ENCODE measurements around the gene DSC3. TPM values are rescaled to one million over a fixed set of nuclear protein-coding genes. Genes with fewer than 3 reads are reported as not detected.
"Not testable (repeated sequence)": the region's sequence is repeated elsewhere in the genome, so short reads cannot be mapped to it uniquely, and the experiment has no call there.

DSC3 gene
- polyA plus RNA-seq, 1 donor, result 2.5 TPM

DNA sequence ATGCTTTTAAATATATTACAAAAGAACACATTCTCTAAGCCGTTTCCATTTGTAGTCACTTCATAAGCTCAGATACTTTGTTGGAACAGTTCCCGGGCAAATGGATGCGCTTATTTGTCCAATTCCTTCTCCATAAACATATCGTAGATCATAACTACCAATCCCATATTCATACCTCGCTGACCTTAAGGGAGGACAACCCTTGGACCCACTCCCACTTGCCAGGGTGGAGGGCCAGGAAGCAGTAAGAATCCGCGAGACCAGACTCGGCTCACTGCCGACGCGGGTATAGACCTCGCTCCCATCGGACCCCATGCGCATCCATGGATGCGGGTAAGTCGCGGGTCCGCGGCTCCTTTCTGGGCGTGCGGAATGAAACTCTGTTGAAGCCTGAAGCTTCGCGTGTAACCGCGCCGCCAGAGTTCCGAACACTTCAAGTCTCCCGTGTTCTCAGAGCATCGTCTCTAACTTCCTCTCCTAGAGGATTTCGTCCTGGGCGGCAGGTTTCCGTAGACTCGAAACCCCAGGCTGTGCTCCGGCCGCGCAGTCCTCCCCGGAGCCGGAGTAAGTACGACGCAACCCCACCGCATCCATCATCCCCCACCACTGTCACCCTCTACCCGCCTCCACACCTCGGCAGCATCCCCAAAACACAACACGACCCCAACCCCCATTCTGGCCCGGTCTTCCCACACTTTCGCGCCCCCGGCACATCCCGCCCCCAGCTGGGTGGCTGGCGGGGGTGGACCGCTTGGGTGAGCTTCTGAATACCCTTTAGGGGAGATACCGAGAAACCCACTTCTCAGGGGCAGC is 1.1 kb downstream of the DSC3 start:
- peak; percentile 30 for DNase-seq

DNA sequence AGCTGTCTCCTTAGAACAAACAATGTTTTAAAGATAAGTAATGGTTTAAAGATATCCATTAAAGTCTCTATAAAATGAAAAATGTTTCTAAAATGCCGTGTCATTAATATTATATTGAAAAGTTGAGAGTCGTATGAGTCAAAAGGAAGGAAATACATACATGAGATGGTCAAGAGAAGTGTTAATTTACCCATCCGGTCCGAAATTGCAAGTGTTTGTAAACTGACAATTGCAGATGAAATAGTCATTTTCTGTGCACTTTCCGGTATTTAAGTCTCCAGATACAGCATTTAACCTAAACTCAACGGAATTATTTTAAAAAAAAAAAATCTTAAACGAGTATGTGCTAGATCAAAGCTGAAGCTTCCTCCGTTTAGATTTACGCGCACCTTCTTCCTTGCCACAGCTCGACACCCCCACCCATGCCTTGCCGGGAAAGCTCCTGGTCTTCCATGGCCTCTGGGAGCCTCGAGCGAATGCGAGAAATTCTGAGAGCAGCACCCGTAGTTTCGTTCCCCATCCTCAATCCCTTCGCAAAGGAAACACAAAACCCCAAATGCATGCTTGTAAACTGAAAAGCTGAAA is 1.8 kb downstream of the DSC3 start:
- peak; percentile 58 for DNase-seq

DNA sequence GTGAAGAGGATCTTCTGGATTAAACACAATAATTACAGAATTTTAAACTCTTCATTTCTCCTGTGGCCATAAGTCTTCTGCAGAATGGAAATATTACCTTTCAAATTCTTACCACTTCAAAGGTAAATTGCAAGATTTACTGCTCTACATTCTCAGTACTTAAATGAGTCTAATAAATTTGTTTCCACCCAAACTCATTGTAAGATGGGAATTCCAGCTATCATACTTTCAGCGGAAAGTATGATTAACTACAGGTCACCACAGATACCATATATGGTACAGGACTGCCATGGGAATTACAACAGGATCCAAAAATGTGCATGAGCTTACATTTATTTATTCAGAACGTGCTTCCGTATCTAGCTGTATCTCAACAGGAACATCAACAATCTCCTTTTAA is 3.1 kb downstream of the DSC3 start:
- DNase-seq, result no peak

DNA sequence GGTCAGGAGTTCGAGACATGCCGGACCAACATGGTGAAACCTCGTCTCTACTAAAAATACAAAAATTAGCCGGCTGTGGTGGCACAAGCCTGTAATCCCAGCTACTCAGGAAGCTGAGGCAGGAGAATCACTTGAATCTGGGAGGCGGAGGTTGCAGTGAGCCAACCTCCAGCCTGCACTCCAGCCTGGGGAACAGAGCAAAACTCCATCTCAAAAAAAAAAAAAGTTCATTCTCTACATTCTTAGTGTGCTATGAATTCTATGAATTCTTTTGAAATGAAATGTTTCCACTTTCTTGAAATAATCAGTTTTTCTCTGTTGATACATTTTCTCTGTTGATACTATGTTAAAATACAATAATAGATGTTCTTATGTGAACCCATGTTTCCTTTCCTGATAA is 4.9 kb downstream of the DSC3 start:
- not testable (repeated sequence) for DNase-seq

DNA sequence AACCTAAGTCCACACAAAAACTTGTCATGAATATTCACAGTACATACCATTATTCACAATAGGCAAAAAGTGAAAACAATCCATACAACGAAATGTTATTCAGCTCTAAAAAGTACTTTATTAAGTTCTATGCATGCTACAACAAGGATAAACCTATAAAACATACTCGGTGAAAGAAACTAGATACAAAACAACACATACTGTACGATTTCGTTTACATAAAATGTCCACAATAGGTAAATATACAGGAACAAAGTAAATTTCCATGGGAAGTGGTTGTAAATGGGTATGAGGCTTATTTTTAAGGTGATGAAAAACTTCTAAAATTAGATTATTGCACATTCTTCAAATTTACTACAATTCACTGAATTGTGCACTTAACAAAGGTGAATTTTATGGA is 8.0 kb downstream of the DSC3 start:
- DNase-seq, result no peak

DNA sequence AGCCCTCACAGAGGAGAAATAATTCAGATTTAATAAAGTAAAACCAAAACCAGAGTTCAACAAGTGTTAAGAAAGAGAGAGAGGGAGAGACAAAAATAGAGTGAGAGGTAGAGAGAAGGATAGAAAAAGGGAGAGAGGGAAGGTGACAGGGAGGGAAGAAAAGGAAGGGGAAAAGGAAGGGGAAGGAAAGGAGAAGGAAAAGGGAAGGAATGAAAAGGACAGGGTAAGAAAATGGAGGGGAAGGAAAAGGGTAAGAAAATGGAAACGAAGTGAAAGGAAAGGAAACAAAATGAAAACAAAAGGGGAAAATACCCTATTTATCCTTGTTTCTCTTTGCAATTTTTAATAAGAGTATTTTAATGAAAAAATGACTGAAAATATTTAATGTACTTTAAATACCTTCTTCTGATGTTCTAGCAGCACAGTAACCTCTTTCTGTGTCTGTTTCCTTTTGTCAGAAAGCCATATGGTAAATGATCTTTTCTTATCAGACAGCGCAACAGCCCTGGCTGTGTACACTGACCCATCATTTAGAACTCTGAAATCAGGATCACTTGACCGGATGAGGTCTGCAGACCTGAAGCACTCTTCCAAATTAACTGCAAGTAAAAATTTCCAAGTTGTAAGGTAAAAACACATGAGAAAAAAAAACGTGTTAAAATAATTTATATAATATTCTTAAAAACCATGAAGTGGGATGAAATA is 11.8 kb downstream of the DSC3 start:
- DNase-seq, result no peak

DNA sequence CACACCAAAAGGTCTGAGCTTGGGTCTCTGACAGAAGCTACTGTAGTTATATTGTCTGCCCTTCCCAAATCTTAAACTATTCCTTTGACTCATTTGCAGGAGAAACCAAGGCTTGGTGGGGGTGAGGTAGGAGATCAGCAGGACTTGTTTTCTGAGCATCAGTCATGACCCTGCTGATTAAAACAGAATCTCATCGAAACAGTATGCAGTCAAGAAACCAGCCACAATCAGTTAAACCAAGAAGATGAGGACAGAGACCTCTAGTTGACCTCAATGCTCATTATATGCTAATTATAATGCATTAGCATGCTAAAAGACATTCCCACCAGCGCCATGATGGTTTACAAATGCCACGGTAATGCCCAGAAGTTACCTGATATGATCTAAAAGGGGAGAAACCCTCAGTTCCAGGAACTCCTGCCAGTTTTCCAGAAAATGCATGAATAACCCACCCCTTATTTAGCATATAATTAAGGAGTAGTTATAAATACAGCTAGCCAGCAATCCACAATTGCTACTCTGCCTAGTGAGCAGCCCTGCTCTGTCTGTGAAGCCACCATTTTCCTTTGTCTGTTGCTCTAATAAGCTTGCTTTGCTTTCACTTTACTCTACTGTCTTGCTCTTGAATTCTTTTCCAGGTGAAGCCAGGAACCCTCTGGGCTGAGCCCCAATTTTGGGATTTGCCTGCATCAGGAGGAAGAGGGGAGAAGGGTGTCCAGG is 26.7 kb downstream of the DSC3 start:
- DNase-seq, result no peak

DNA sequence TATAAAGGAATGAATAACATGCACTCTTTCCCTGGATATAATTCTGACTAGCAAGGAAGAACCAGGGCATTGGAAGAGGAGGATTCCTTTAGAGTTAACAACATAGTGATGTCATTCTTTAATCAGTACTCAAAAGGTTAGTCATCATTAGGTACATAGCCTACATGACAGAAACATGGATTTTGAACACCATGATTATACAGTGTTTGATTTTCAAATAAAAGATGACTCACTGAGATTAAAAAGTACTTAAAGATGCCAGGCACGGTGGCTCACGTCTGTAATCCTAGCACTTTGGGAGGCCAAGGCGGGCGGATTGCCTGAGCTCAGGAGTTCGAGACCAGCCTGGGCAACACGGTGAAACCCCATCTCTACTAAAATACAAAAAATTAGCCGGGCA is 31.1 kb downstream of the DSC3 start:
- not testable (repeated sequence) for DNase-seq

DNA sequence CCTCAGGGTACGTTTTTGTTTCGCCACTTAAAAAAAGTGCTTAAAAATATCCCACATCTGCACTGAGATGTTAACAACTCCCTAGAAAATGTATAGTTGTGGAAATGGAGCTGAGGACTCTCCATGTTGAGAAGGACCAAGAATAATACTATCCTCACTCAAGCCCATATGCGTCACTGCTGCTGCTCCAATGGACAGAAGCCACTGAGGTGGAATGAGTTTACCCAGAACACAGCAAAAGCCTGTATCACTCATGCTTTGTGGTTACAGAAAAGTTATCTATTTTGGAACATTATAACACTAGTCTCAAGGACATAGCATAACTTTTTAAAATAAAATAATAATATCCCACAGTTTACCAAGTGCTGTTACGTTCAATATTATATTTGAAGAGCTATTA is 31.9 kb downstream of the DSC3 start:
- DNase-seq, result no peak

DNA sequence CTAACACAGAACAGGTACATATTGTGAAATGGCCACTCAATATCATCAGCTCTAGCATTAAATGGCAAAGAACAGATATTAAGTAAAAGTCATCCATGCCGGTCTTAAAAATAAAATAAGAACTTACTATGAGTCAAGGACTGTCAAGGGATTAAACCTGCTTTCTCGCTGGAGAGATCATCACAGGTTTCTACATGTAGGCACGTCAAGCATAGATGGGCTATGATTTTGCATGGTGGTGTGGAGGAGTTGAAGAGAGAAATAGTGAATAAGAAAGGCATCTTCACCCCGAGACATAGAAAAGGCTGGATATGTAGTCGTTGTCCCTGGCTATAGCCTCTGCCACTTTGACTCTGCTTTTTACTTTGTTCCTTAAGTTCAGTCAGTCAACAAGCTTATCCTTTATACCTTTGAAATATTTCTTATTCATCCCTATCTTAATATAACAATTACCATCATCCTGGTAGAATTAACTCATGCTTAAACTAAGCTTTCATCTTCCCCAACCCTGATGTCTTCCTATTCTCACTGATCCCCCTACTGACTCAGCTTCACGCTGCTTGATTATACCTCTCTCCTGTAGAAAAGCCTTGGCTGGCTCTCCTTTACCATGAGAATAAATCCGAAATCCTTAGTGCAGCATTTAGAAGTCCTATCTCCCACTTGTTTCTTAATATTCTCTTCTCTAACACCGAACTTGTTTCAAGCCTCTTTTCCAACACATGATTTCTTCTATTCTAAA is 42.5 kb downstream of the DSC3 start:
- DNase-seq, result no peak

DNA sequence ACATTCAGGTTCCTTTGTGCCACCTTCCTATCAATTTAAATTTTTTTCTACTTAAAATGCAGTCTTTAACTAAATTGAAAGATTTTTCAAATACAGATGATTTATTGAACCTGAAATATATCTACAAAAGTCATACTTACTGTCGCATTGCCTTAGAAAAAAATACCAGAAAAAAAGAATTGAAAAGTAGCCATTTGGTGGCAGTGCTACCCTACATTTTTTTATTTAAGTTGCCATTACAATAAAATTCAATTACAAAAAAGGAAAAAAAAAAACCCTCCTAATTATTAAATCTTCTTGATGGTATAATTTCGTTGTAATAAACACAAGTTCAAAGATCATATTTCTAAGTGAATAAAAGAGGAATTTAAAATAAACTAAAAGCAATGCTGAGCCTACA is 43.4 kb downstream of the DSC3 start:
- no peak for DNase-seq

DNA sequence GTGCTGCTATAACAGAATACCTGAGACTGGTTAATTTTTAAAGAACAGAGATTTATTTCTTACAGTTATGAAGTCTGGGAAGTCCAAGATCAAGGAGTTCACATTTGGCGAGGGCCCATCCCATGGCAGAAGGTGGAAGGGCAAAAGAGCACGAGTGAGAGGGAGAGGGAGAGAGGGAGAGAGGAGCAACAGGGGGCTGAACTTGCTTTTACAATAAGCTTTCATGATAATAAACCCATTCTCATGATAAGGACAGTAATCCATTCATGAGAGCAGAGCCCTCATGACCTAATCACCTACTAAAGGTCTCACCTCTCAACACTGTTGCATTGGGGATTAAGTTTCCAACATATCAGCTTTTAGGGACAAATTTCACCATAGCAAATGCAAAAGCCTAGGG is 45.3 kb downstream of the DSC3 start:
- DNase-seq, result no peak

DNA sequence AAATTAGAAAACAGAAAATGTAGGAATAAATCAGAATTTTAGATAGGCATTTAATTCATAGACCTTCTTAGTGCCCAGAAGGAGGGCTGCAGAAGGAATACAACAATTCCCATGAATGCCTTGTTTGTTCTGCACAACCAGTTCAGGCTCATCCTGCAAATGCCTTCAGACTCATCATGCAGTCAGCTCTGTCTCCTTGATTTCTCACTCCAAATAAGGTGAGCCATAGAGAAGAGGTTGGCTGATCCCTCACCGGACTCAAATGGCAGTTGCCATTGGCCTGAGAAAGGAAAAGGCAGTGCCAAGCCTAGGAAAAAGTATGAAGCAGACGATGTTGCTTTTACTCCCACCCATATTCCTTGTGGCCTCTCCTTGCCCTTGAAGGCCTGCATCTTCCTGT is 50.3 kb downstream of the DSC3 start:
- no peak for DNase-seq

DNA sequence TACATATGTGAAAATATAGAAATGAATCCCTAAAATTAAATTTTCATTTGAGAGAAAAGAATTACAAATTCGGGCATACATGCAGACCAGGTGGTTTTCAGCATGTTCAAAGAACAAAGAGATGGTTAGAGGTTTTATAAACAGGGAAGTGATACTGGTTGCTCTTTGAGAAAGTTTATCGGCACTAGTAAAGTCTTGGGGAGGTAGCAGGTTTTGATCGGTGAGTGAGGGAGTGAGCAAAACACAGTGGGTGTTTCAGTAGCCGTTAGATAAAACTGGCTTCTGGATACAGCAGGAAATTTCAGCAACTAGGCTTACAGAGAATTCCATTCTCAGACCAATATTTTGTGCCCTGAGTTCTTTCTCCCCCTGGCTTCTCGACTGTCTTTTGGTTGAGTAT is 51.1 kb downstream of the DSC3 start:
- no peak for DNase-seq

DNA sequence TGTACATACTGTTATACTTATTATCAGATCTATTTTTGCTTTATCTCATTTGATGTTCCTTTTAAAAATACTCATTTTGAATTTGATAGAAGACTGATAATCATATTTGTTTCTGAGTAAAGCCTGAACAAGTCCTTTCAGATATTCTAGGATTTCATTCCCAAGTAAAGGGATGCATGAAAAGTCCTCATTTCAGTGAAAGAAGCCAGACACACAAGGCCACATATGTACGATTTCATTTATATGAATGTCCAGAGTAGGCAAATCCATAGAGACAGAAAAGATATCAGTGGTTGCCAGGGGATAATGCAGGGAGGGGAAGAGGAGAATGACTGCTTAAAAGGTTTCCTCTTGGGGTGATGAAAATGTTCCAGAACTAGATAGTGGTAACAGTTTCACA is 53.4 kb downstream of the DSC3 start:
- DNase-seq, result no peak

DNA sequence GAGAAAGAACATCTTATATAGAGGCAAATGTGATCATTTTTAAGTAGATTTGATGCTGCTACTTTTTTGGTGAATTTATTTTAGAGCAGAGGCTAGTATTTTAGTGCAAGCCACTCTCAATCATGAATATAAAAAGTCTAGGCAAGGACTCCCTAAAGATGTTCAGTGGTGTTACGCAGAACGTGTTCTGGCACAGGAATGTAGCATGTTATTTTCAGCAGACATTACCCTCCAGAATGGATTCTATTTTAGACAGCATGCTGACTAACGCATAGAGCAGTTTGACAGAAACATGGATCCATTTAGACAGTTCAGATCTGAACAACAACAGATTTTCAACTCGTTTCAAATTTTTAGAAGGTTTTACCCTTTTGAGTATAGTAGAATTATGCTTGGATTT is 54.1 kb downstream of the DSC3 start:
- no peak for DNase-seq

DNA sequence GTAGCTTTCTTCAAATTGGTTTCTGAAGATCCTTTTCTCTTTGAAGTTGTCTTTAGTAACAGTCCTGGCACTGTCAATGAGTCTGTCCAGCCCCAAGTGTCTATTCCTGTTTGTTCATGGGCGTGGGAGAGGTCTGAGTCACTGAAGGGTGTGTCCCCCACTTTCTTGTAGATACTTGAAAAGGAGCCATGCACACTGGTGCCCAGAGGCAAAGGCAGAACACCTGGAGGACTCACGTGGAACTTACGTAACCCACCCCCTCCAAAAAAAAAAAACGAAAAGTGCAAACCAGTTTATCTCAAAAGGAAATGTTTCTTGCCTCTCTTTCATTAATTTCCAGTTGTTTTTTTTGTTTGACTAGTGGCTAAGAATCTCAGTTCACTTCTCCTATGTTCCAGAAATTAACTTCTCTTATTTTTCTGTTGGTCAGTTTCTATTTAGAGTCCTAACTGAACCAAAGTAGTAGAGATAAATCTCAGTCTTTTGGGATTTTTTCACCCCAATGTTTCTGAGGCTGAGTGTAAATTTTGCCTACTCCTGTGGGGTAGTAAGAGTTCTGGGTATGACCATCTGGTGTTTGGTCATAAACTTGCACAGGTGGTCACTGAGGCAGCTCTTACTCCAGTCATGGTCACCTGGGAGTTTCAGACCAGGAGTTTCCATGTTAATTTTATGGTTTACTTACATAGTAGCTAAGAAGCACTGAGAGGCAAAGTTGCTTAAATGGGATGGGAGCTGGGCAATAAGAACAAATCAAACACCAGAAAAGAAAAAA is 54.9 kb downstream of the DSC3 start:
- no peak for DNase-seq

DNA sequence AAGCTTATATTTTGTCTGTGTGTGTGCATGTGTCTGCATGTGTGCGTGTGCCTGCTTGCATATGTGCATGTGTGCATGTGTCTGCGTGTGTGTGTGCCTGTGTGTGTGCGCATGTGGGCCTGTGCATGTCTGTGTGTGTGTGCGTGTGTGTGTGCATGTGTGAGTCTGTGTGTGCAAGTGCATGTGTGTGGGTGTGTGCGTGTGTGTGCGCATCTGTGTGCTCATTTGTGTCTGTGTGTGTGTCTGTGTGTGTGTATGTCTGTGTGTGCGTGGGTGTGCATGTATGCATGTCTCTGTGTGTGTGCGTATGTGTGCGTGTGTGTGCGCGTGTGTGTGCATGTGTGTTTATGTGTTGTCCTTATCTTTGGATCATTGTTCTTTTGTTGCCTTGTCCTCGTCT is 56.8 kb downstream of the DSC3 start:
- DNase-seq, result no peak

DNA sequence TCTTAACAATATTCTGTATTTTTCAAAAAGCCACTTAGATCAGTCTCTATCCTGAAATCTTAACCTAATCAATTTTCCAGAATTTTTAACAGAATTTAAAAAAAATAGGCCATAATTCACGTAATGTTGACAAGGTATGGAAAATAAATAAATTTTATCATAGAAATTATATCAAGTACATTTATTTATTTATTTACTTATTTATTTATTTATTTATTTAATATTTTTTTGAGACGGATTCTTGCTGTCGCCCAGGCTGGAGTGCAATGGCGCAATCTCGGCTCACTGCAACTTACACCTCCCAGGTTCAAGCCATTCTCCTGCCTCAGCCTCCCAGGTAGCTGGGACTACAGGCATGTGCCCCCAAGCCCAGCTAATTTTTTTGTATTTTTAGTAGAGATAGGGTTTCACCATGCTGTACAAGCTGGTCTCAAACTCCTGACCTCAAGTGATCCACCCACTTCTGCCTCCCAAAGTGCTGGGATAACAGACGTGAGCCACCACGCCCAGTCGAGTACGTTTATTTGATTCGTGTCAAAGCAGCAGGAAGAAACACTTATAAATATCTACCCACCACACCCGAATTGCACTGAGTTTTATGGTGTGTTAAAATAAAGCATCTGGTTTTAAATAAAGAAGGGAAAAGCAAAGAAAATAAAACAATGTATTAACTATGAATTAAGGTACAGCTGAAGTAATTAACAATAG is 60.1 kb downstream of the DSC3 start:
- DNase-seq, result no peak

DNA sequence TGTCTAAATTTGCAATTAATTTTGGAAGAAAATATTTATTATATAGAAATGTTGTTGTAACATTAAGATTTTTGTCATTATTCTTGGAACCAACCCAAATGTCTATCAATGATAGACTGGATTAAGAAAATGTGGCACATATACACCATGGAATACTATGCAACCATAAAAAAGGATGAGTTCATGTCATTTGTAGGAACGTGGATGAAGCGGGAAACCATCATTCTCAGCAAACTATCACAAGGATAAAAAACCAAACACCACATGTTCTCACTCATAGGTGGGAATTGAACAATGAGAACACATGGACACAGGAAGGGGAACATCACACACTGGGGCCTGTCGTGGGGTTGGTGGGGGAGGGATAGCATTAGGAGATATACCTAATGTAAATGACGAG is 64.5 kb downstream of the DSC3 start:
- not testable (repeated sequence) for DNase-seq
